Astrocyte (in vitro differentiated cells and primary cell): Measurements from ENCODE around the gene ATP11A. TPM values are rescaled to one million over a fixed set of nuclear protein-coding genes. Genes with fewer than 3 reads are reported as not detected.

ENCODE experiments used
- DNase-seq: peaks from one replicate; pipeline ENCODE4 v3.0.0-alpha.2; 2010; ENCODE audit warnings: low read depth
- FAIRE-seq: peaks from 2 replicates; lab custom pipeline; 2011; peaks lifted over from hg19 to GRCh38; lab: Jason Lieb, UNC
- H2AFZ ChIP-seq: 2 replicates; pipeline ENCODE4 v1.6.0; 2012; ENCODE audit warnings: low read depth, low read length, inconsistent platforms
- H3K27ac ChIP-seq: 2 replicates; pipeline ENCODE4 v1.5.1; 2011; ENCODE audit warnings: low read depth, low read length, inconsistent platforms
- H3K27me3 ChIP-seq: 2 replicates; pipeline ENCODE4 v1.6.0; 2011; ENCODE audit warnings: low read length, inconsistent platforms; ENCODE audit not compliant: insufficient read depth
- H3K36me3 ChIP-seq: 2 replicates; pipeline ENCODE4 v1.5.1; 2011; ENCODE audit warnings: low read length, inconsistent platforms; ENCODE audit not compliant: insufficient read depth
- H3K4me1 ChIP-seq: 2 replicates; pipeline ENCODE4 v1.5.1; 2011; ENCODE audit warnings: low read length, inconsistent platforms; ENCODE audit not compliant: insufficient read depth
- H3K4me2 ChIP-seq: 2 replicates; pipeline ENCODE4 v1.6.0; 2012; ENCODE audit warnings: low read length, inconsistent platforms
- H3K4me3 ChIP-seq: 2 replicates; pipeline ENCODE4 v1.5.1; 2011; ENCODE audit warnings: low read depth, mild to moderate bottlenecking, low read length, inconsistent platforms; ENCODE audit not compliant: insufficient read depth
- H3K79me2 ChIP-seq: 2 replicates; pipeline ENCODE4 v1.6.0; 2012; ENCODE audit warnings: mild to moderate bottlenecking, low read length, inconsistent platforms; ENCODE audit not compliant: insufficient read depth
- H3K9ac ChIP-seq: 2 replicates; pipeline ENCODE4 v1.6.0; 2012; ENCODE audit warnings: mild to moderate bottlenecking, low read length, inconsistent platforms
- H3K9me3 ChIP-seq: 2 replicates; pipeline ENCODE4 v1.5.1; 2012; ENCODE audit warnings: low read depth, mild to moderate bottlenecking, low read length, inconsistent platforms; ENCODE audit not compliant: insufficient read depth
- H4K20me1 ChIP-seq: 2 replicates; pipeline ENCODE4 v1.6.0; 2012; ENCODE audit warnings: low read length, inconsistent platforms; ENCODE audit not compliant: insufficient read depth
- H3K27ac Mint-ChIP-seq: one replicate; pipeline ENCODE4 v1.8.0; 2021; ENCODE audit warnings: mild to moderate bottlenecking, mixed read lengths; ENCODE audit not compliant: unreplicated experiment
- H3K27me3 Mint-ChIP-seq: one replicate; pipeline ENCODE4 v1.8.0; 2021; ENCODE audit warnings: low read depth, mixed read lengths; ENCODE audit not compliant: unreplicated experiment
- H3K36me3 Mint-ChIP-seq: one replicate; pipeline ENCODE4 v1.8.0; 2021; ENCODE audit warnings: low read depth, mixed read lengths; ENCODE audit not compliant: unreplicated experiment
- H3K4me1 Mint-ChIP-seq: one replicate; pipeline ENCODE4 v1.8.0; 2021; ENCODE audit warnings: low read depth, mixed read lengths; ENCODE audit not compliant: unreplicated experiment
- H3K4me3 Mint-ChIP-seq: one replicate; pipeline ENCODE4 v1.8.0; 2021; ENCODE audit warnings: mild to moderate bottlenecking, moderate library complexity, mixed read lengths; ENCODE audit not compliant: unreplicated experiment
- H3K9me3 Mint-ChIP-seq: one replicate; pipeline ENCODE4 v1.8.0; 2021; ENCODE audit warnings: mild to moderate bottlenecking, mixed read lengths; ENCODE audit not compliant: unreplicated experiment
- EZH2 ChIP-seq: IDR thresholded peaks from 2 replicates; pipeline ENCODE4 v1.6.1; 2012; ENCODE audit warnings: mild to moderate bottlenecking, low read length, inconsistent platforms; ENCODE audit not compliant: insufficient read depth
- total RNA-seq: library from RNA; stranded (reverse); gene quantifications from 2 replicates; pipeline ENCODE4 v1.2.1, GENCODE V29; 2021
- TF ChIP-seq, protein P1 (sequence below): IDR thresholded peaks from 2 replicates; pipeline ENCODE4 v1.5.1; 2011; ENCODE audit warnings: low read depth, mild to moderate bottlenecking, inconsistent platforms, low read length, moderate library complexity; ENCODE audit not compliant: insufficient read depth

The ATP11A gene
- total RNA-seq, 1 donor from 2014 or later, result 38.9 TPM

DNA sequence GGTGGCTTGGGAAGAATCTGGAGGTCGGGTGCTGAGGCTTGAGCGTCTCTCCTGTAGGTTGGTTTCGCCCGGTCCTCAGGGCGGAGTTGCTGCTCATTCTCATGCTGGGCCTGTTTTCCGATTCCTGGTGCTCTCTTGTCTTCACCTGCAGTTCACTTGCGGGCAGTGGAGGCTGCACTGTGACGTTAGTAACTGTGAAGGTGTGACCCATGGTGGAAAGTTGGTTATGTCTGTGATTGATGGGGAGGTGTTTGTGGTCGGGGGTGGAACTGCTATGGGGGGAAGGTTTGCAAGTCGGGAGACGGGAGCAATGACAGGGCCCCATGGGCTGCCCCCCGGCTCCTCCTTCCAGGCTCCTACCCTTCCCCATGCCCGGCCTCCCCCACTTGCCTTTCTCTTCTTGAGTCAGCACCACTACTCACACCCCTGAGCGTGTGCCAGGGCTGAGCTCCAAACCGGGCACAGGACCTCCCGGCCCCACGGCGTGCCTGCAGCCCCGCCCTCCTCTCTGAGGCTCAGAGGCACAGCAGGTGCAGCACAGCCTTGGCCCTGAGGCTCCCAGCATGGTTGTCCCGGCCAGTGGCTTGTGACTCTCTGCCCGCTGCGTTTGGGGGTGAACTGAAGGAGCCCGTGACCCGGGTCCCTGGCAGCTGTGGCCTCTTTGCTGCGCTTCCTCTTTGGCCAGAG lies 79.1 kb downstream of the ATP11A start:
- peaks cover 3% of the 10 kb centered on the region for H4K20me1 ChIP-seq
- no peaks in the 10 kb centered on the region for H3K27me3 Mint-ChIP-seq
- no peaks in the 10 kb centered on the region for H3K9me3 ChIP-seq
- H3K4me2 ChIP-seq, result no peak overlapping the region
- H3K4me1 Mint-ChIP-seq, result peaks cover 4% of the 10 kb centered on the region
- no peak overlapping the region for H3K4me3 Mint-ChIP-seq
- H3K79me2 ChIP-seq, result no peaks in the 10 kb centered on the region
- FAIRE-seq, result no peak
- no peak for TF ChIP-seq EZH2
- TF ChIP-seq, protein P1, sequence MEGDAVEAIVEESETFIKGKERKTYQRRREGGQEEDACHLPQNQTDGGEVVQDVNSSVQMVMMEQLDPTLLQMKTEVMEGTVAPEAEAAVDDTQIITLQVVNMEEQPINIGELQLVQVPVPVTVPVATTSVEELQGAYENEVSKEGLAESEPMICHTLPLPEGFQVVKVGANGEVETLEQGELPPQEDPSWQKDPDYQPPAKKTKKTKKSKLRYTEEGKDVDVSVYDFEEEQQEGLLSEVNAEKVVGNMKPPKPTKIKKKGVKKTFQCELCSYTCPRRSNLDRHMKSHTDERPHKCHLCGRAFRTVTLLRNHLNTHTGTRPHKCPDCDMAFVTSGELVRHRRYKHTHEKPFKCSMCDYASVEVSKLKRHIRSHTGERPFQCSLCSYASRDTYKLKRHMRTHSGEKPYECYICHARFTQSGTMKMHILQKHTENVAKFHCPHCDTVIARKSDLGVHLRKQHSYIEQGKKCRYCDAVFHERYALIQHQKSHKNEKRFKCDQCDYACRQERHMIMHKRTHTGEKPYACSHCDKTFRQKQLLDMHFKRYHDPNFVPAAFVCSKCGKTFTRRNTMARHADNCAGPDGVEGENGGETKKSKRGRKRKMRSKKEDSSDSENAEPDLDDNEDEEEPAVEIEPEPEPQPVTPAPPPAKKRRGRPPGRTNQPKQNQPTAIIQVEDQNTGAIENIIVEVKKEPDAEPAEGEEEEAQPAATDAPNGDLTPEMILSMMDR, result no peak
- no peak overlapping the region for H3K27ac Mint-ChIP-seq
- no peaks in the 10 kb centered on the region for H3K36me3 ChIP-seq
- H3K9ac ChIP-seq, result no peak overlapping the region
- peaks cover 2% of the 10 kb centered on the region for H3K9me3 Mint-ChIP-seq
- DNase-seq, result no peak
- no peak overlapping the region for H2AFZ ChIP-seq
- H3K4me1 ChIP-seq, result no peaks in the 10 kb centered on the region
- H3K4me3 ChIP-seq, result no peak overlapping the region
- H3K36me3 Mint-ChIP-seq, result peaks cover 12% of the 10 kb centered on the region
- H3K27ac ChIP-seq, result no peak overlapping the region
- no peaks in the 10 kb centered on the region for H3K27me3 ChIP-seq

DNA sequence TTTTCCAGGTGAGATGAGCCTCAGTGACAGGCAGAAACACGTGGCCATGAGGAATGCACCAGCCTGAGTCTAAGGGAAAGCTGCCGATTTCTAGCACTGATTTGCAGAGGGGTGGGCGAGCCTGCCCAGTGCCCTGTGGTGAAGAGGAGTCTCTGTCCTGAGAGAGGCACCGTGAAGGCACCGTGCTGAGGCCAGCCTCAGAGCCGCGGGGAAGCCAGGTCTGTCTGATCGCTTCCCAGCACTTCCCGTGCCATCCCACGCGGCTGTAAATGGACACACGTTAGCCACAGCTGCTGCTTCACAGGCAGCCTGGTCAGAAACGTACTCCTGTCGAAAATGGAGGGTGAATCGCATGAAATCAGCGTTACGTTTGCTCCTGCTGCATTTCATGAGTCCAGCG lies 79.8 kb downstream of the ATP11A start:
- H3K4me2 ChIP-seq, result no peak overlapping the region
- H3K4me1 ChIP-seq, result no peaks in the 10 kb centered on the region
- no peak overlapping the region for H3K27ac ChIP-seq
- Mint-ChIP-seq H3K27me3 (no peaks in the 10 kb centered on the region), H3K4me3 (no peak overlapping the region), H3K36me3 (peaks cover 12% of the 10 kb centered on the region), H3K4me1 (peaks cover 4% of the 10 kb centered on the region), H3K27ac (no peak overlapping the region), H3K9me3 (peaks cover 2% of the 10 kb centered on the region)
- TF ChIP-seq EZH2, result no peak
- TF ChIP-seq, protein P1, result no peak
- no peak for DNase-seq
- no peak overlapping the region for H2AFZ ChIP-seq
- H3K9ac ChIP-seq, result no peak overlapping the region
- H3K27me3 ChIP-seq, result no peaks in the 10 kb centered on the region
- H3K9me3 ChIP-seq, result no peaks in the 10 kb centered on the region
- FAIRE-seq, result no peak
- H3K36me3 ChIP-seq, result no peaks in the 10 kb centered on the region
- no peaks in the 10 kb centered on the region for H3K79me2 ChIP-seq
- H4K20me1 ChIP-seq, result peaks cover 3% of the 10 kb centered on the region
- no peak overlapping the region for H3K4me3 ChIP-seq

- H4K20me1 ChIP-seq, result peaks cover 3% of the 10 kb centered on the region
- H3K9me3 ChIP-seq, result no peaks in the 10 kb centered on the region
- no peak overlapping the region for H3K27ac ChIP-seq
- Mint-ChIP-seq H3K36me3 (peaks cover 10% of the 10 kb centered on the region), H3K27ac (no peak overlapping the region), H3K27me3 (no peaks in the 10 kb centered on the region), H3K4me1 (peaks cover 4% of the 10 kb centered on the region), H3K4me3 (no peak overlapping the region), H3K9me3 (peaks cover 2% of the 10 kb centered on the region)
- no peak for FAIRE-seq
- H3K4me3 ChIP-seq, result no peak overlapping the region
- H3K79me2 ChIP-seq, result no peaks in the 10 kb centered on the region
- H3K27me3 ChIP-seq, result no peaks in the 10 kb centered on the region
- no peaks in the 10 kb centered on the region for H3K4me1 ChIP-seq
- DNase-seq, result no peak
- H3K9ac ChIP-seq, result no peak overlapping the region
- TF ChIP-seq EZH2, result no peak
- TF ChIP-seq, protein P1, result no peak
- no peaks in the 10 kb centered on the region for H3K36me3 ChIP-seq
- no peak overlapping the region for H3K4me2 ChIP-seq
- no peak overlapping the region for H2AFZ ChIP-seq
These were observed 80.7 kb downstream of the ATP11A start for GRCh38 chr13:112770504-112770903.
